HG03025 (cell line): ENCODE data around the gene MAST3.

Experiments used
- ATAC-seq: cut with Tn5 transposase; IDR thresholded peaks from one replicate; pipeline ENCODE4 v1.9.1; 2021; ENCODE audit warnings: mild to moderate bottlenecking, moderate library complexity; ENCODE audit not compliant: unreplicated experiment, low FRiP score

The MAST3 gene

GRCh38 chr19:18109733-18110608 lies 12.4 kb downstream of the MAST3 start:
- ATAC-seq = no peak

GRCh38 chr19:18110609-18111232 lies 13.1 kb downstream of the MAST3 start:
- ATAC-seq = no peak

DNA sequence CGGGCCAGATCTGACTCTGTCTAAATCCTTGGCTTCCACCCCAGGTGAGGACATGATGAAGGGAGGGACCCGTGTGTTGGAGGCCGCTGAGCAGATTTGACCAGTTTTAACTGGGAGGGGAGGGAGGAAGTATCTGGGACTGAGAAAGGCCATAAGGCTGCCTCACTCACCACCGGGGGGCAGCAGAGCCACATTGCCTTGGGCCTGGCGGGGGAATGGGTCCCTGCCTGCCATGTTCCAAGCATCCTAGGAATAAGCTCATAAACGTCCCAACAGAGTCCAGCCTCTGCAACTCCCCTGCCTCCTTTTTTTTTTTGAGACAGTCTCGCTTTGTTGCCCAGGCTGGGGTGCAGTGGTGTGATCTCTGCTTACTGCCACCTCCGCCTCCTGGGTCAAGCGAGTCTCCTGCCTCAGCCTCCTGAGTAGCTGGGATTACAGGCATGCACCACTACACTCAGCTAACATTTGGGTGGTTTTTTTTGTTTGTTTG lies 15.5 kb downstream of the MAST3 start:
- ATAC-seq = no peak

- no peak for ATAC-seq
These were observed 16.2 kb downstream of the MAST3 start for GRCh38 chr19:18113827-18114226.

DNA sequence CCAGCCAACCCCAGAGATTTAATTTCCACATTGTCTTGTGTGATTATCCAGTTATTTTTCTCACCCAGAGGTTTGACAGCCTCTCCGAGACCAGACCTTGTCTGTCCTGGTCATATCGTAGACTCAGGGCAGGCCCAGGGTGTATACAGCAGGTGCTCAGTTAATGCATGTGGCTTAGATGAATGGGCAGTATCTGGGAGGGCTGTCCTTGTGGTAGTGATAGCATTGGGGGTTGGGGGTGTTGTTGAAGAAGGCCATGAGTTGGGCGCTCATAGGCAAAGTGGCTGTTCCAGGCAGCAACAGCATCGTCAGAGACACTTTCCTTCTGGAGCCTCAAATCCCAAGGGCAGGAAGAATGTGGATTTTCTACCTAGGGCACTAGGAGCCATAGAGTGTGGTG lies 16.9 kb downstream of the MAST3 start:
- no peak for ATAC-seq

GRCh38 chr19:18117364-18117691 lies 19.8 kb downstream of the MAST3 start:
- ATAC-seq = no peak

DNA sequence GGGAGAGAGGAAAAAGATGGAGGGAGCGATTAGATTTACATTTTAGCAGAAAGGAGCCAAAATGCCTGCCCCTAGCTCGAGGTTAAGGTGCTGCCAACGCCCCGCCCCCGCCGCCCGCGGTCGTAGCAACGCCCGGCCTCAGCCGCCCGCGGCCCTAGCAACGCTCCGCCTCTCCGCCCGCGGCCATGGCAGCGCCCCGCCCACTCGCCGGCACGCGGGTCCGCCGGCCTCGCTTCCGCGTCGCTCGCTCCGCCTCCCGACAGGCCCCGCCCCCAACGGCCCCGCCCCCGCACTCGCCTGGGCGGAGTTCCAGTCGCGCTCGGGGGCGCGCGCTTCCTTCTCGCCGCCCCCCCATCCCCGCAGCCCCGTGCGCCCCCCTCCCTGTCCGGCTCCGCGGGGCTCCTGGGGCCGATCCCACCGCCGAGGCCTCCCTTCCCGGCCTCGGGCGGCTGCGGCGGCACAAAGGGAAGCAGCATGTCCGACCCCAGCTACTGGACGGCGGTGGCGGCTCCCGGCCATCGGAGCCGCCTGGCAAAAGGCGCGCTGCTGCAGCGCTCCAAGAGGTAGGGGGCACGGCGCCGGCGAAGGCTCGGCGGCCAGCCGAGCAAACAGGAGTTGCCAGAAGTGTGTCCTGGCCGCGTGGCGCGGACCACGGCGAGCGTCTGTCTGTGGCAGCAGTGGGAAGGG lies 20.3 kb downstream of the MAST3 start:
- ATAC-seq = peak; percentile 74

GRCh38 chr19:18118420-18119012 lies 20.9 kb downstream of the MAST3 start:
- ATAC-seq = no peak

DNA sequence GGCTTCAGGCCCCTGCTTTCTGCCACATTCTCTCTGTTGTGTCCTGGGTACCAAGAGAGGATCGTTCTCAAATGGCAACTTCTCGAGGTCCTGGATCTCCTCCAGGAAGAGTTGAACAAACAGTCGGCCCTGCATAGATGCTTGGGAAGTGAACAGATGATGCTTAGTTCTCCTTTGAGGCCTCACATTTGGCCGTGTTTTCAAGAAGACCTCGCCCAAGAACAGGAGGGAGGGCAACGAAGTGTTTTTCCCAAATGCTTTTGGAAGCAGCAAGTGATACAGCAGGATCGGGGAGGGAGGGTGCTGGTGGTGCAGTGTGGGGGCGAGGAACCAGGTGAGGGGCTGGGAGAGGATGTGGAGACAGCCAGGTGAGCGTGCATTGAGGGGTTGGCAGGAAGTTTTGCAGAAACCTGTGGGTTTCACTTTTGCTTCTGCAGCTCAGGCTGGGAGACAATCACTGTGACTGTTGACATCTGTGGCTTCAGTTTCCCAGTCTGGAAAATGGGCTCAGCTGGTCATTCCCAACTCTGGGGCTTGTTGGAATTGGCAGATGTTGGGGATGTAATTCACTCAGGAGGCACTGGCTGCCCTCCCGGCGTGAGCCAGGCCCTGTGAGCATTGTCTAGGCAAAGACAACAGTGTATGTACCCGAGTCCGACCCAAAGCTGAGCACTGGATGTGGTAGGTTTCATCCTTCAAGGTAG lies 21.6 kb downstream of the MAST3 start:
- no peak for ATAC-seq

- no peak for ATAC-seq
These were observed 22.1 kb downstream of the MAST3 start for GRCh38 chr19:18119717-18120105.

DNA sequence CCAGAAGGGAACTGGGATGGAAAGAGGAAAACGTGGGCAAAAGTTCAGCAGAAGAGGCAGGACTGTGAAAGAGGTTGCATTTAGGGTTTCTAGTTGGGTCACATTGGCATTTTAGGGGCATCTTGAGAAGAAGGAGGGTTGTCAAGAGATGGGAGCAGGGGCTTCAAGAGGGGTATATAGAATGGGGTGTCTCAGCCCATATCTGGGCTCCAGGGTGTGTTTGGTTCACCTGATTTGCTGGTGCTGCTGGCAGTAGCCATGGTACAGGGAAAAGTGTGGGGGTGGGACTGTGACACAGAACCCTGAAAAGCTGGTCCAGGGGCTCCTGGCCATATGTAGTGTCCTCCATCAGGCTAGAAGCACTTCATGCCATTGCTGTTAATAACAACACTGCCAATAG lies 22.5 kb downstream of the MAST3 start:
- no peak for ATAC-seq

DNA sequence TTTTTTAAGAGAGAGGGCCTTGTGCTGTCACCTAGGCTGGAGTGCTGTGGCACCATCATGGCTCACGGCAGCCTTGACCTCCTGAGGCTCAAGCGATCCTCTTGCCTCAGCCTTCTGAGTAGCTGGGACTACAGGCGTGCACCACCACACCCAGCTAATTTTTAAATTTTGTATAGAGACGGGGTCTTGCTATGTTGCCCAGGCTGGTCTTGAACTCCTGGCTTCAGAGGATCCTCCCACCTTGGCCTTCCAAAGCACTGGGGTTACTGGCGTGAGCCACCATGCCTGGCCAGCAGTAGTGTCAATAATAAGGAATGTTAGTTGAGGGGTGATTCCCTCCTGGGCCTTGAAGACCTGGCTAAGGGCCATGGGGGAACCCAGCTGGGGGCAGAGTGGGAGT lies 23.6 kb downstream of the MAST3 start:
- ATAC-seq = no peak

- ATAC-seq = no peak
These were observed 24.8 kb downstream of the MAST3 start for GRCh38 chr19:18122424-18122823.

- no peak for ATAC-seq
These were observed 25.6 kb downstream of the MAST3 start for GRCh38 chr19:18122860-18123795.

- no peak for ATAC-seq
These were observed 26.2 kb downstream of the MAST3 start for GRCh38 chr19:18123819-18124218.

- no peak for ATAC-seq
These were observed 28.5 kb downstream of the MAST3 start for GRCh38 chr19:18126097-18126496.

DNA sequence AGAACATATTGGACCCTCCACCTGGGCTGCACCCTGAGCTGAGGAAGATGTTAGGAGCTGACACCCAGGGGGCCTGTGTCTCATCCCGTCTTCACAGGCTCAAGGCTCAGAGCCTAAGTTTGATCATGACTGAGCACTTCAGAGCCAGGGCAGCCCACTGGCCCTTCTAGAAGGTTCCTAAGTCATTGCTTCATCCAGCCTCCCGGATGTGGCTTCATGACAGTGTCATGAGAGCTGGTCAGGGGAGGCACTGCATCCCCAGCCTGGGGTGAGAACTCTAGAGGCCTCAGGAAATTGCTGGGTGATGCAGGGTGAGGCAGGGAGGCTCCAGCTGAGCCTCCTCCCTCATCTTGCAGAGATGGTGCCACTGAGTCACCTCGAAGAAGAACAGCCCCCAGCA lies 30.5 kb downstream of the MAST3 start:
- ATAC-seq = no peak

GRCh38 chr19:18128805-18129204 lies 31.2 kb downstream of the MAST3 start:
- no peak for ATAC-seq

DNA sequence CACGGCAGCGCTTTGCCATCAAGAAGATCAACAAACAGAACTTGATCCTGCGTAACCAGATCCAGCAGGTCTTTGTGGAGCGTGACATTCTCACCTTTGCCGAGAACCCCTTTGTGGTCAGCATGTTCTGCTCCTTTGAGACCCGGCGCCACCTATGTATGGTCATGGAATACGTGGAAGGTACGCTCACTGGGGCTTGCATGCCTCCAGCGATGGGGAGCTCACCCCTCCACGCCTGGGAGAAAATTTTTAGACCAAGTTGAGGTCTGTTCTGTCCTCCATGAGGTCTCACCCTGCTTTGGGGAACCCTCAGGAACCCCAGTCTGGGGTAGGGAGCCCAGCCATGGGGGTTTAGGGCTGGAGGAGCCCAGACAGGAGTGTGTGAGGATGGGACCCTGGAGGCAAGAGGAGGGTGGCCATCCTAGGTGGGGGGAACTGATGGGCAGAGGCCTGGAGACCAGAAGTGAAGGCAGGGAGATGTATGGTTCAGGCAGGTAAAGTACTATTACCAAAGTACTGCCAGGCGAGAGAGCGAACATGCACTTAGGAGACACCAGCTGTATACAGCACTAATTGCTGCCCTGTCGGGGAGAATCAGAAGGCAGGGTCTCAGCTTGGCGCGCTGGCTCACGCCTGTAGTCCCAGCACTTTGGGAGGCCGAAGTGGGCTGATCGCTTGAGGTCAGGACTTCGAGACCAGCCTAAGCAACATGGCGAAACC lies 33.1 kb downstream of the MAST3 start:
- ATAC-seq = no peak
